K562 (cell line): ENCODE data around the gene RBL1. TPM values are rescaled to one million over a fixed set of nuclear protein-coding genes. Genes with fewer than 3 reads are reported as not detected.
"Not testable (repeated sequence)": the region's sequence is repeated elsewhere in the genome, so short reads cannot be mapped to it uniquely, and the experiment has no call there.

Experiments
- ATAC-seq: fragments of 200-7000 bp; cut with Tn5 transposase; 3 replicates; pipeline ENCODE4 v1.9.1; 2020; ENCODE audit warnings: moderate library complexity
- BruUV-seq: library from RNA; stranded (reverse); fragments of 400-500 nt; replicated peaks from 2 replicates; lab custom pipeline; 2021; lab: Mats Ljungman, UMichigan
- CTCF ChIA-PET: fragments of 300-600 bp; formaldehyde crosslinking; extraction: SDS; loops from one replicate; lab custom pipeline; 2021; ENCODE audit warnings: low intra/inter-chr PET ratio; lab: Yijun Ruan, JAX
- POLR2A ChIA-PET: fragments of 300-600, 350-650 bp; sonication (Branson Sonifier 250); formaldehyde crosslinking; extraction: SDS; loops from one replicate; lab custom pipeline; 2021; ENCODE audit warnings: antibody characterized with exemption, inconsistent platforms; lab: Yijun Ruan, JAX
- DNase-seq, 4 experiments: peaks; one replicate each; pipeline versions ENCODE4 v3.0.0 to v3.0.0-alpha.2; 2011 to 2018; ENCODE audit warnings: low spot score in 3 of 4, mixed read lengths in 3 of 4; ENCODE audit errors: extremely low read depth in 1 of 4
- FAIRE-seq: peaks from 2 replicates; lab custom pipeline; 2011; peaks lifted over from hg19 to GRCh38; lab: Jason Lieb, UNC
- H2AFZ ChIP-seq: 2 replicates; pipeline ENCODE4 v1.6.0; 2011; ENCODE audit warnings: low read depth, low read length, control low read depth, inconsistent platforms
- H3K27ac ChIP-seq: fragments of 200-600 bp; 3 replicates; pipeline ENCODE4 v1.8.0; 2011; ENCODE audit warnings: low read depth, mild to moderate bottlenecking, control low read depth, inconsistent platforms, low read length, moderate library complexity, mixed read lengths; ENCODE audit errors: extremely low read depth
- H3K27me3 ChIP-seq, 2 experiments: fragments of 300-600 bp in 1 of 2; 2 replicates in 1 of 2; 3 replicates in 1 of 2; pipeline versions ENCODE4 v1.6.0 to v1.8.0; 2011; ENCODE audit warnings: inconsistent platforms in 2 of 2, low read length in 2 of 2, mild to moderate bottlenecking in 1 of 2, mixed read lengths in 1 of 2, moderate library complexity in 1 of 2; ENCODE audit not compliant: control insufficient read depth in 2 of 2, insufficient read depth in 2 of 2
- H3K36me3 ChIP-seq: fragments of 300-600 bp; 3 replicates; pipeline ENCODE4 v1.8.0; 2011; ENCODE audit warnings: mild to moderate bottlenecking, low read length, inconsistent platforms; ENCODE audit not compliant: control insufficient read depth, insufficient read depth
- H3K4me1 ChIP-seq, 2 experiments: fragments of 200-600 bp in 1 of 2; replicated peaks in 1 of 2; 2 replicates in 1 of 2; 3 replicates in 1 of 2; pipeline versions ENCODE4 v1.5.1 to v1.8.0; 2011; ENCODE audit warnings: inconsistent platforms in 2 of 2, low read length in 2 of 2, mild to moderate bottlenecking in 1 of 2, mixed read lengths in 1 of 2, moderate library complexity in 1 of 2; ENCODE audit not compliant: control insufficient read depth in 2 of 2, insufficient read depth in 2 of 2
- H3K4me2 ChIP-seq: 2 replicates; pipeline ENCODE4 v1.6.1; 2011; ENCODE audit warnings: low read length, control low read depth, inconsistent platforms, mixed read lengths; ENCODE audit not compliant: insufficient read depth
- H3K4me3 ChIP-seq: fragments of 200-600 bp; sonication (generic), shearing (Covaris generic); 2 replicates; pipeline ENCODE4 v1.5.1; 2016; ENCODE audit warnings: control low read depth, inconsistent platforms
- H3K79me2 ChIP-seq: fragments of 200-600 bp; 3 replicates; pipeline ENCODE4 v1.8.0; 2011; ENCODE audit warnings: low read length, inconsistent platforms; ENCODE audit not compliant: control insufficient read depth, insufficient read depth
- H3K9ac ChIP-seq, 2 experiments: 2 replicates each; pipeline versions ENCODE4 v1.6.0 to v1.6.1; 2011; ENCODE audit warnings: low read depth in 2 of 2, low read length in 2 of 2, control low read depth in 1 of 2, inconsistent platforms in 1 of 2, mild to moderate bottlenecking in 1 of 2, mixed read lengths in 1 of 2; ENCODE audit not compliant: insufficient read depth in 1 of 2
- H3K9me1 ChIP-seq: one replicate; pipeline ENCODE4 v1.6.0; 2011; ENCODE audit warnings: inconsistent platforms, mild to moderate bottlenecking, low read length, moderate library complexity; ENCODE audit not compliant: control insufficient read depth, insufficient read depth
- H3K9me3 ChIP-seq: replicated peaks from 2 replicates; pipeline ENCODE4 v1.5.1; 2011; ENCODE audit warnings: low read depth, low read length, inconsistent platforms; ENCODE audit not compliant: control insufficient read depth, insufficient read depth
- H4K20me1 ChIP-seq: replicated peaks from 2 replicates; pipeline ENCODE4 v1.6.1; 2011; ENCODE audit warnings: low read length, inconsistent platforms, mixed read lengths; ENCODE audit not compliant: control insufficient read depth, insufficient read depth
- ZFP36 ChIP-seq: fragments of 150-350 bp; IDR thresholded peaks from 2 replicates; pipeline ENCODE4 v1.6.1; 2018; ENCODE audit warnings: low read length, low read depth; ENCODE audit not compliant: partially characterized antibody
- ZNF431 ChIP-seq: sonication (generic); formaldehyde crosslinking; IDR thresholded peaks from 2 replicates; pipeline ENCODE4 v1.8.0; 2022; ENCODE audit warnings: mild to moderate bottlenecking, missing genetic modification reagents
- WGBS: fragments of 100-300 bp; shearing (Covaris generic); methylation state at CpG from one replicate; pipeline ENCODE4 v1.1.6; 2016; ENCODE audit warnings: low coverage, mixed read lengths; ENCODE audit not compliant: insufficient coverage; ENCODE audit errors: missing lambda C conversion rate; 5-methylcytosine and 5-hydroxymethylcytosine counted together
- in situ Hi-C: fragments of 300-500 bp; cut with MboI; formaldehyde crosslinking; loops from 4 replicates; pipeline ENCODE4 v1.15.0; 2018; ENCODE audit warnings: inconsistent platforms, mixed read lengths
- intact Hi-C: fragments of 100-400 bp; cut with micrococcal nuclease; formaldehyde crosslinking; loops from 2 replicates; pipeline ENCODE4 v1.14.2; 2022
- polyA plus RNA-seq, 8 experiments: library from polyadenylated mRNA; depleted of rRNA in 4 of 8; stranded (reverse) in 5 of 8; unstranded in 3 of 8; fragments of >200 nt; fragmentation: Nextera tagmentation in 2 of 8; fragmentation: Illumina TruSeq in 1 of 8; extraction: Ambion mirVana in 2 of 8; extraction: Trizol in 1 of 8; gene quantifications; 2 replicates each; pipeline versions ENCODE4 v1.2.1 to v1.2.3, GENCODE V29; 2011 to 2014; ENCODE audit warnings: inconsistent platforms in 1 of 8, missing spikeins in 1 of 8
- total RNA-seq, 7 experiments: library from RNA; depleted of rRNA in 6 of 7; stranded (reverse); fragments of >200 nt in 6 of 7; fragmentation: Illumina TruSeq in 2 of 7; extraction: Trizol in 2 of 7; gene quantifications; 2 replicates each; pipeline versions ENCODE4 v1.2.1 to v1.2.3, GENCODE V29; 2011 to 2021; ENCODE audit warnings: low replicate concordance in 1 of 7
- TF ChIP-seq, protein P1 (sequence below): fragments of 450-650 bp; IDR thresholded peaks from 2 replicates; pipeline ENCODE4 v1.6.1; 2016; ENCODE audit warnings: mild to moderate bottlenecking

The RBL1 gene
- total and polyA plus RNA-seq, 9 of the 15 experiments (the other 6 are each of a cell fraction or from before 2014, with no cell fraction given) = 4.0 to 25.9 (median 15.6) TPM

DNA sequence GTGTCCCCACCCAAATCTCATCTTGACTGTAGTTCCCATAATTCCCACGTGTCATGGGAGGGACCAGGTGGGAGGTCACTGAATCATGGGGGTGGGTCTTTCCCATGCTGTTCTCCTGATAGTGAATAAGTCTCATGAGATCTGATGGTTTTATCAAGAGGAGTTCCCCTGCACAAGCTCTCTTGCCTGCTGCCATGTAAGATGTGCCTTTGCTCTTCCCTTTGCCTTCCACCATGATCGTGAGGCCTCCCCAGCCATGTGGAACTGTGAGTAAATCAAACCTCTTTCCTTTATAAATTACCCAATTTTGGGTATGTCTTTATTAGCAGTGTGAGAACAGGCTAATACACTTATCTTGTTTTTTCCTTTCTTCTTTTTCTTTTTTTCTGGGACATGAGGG is 56.4 kb downstream of the RBL1 start:
- POLR2A ChIA-PET = interaction anchor here (1.6 kb wide), 1 partner anchor 9 kb away, joined by 5 read pairs; no protein-coding TSS in a partner anchor
- in situ Hi-C loops, H3K4me2 ChIP-seq: not testable (repeated sequence)

More for the DNA sequence above, 56.4 kb downstream of the RBL1 start:
- ATAC-seq, H3K9ac ChIP-seq, DNase-seq, H4K20me1 ChIP-seq, H2AFZ ChIP-seq, H3K9me3 ChIP-seq, H3K4me1 ChIP-seq, FAIRE-seq, CTCF ChIA-PET, intact Hi-C loops, H3K79me2 ChIP-seq, H3K9me1 ChIP-seq, H3K4me3 ChIP-seq, H3K27me3 ChIP-seq, BruUV-seq, H3K27ac ChIP-seq: not testable (repeated sequence)
- TF ChIP-seq ZFP36 (peak; percentile 13), ZNF431 (CRISPR knock-in tag) (peak; percentile 96)
- TF ChIP-seq, protein P1, sequence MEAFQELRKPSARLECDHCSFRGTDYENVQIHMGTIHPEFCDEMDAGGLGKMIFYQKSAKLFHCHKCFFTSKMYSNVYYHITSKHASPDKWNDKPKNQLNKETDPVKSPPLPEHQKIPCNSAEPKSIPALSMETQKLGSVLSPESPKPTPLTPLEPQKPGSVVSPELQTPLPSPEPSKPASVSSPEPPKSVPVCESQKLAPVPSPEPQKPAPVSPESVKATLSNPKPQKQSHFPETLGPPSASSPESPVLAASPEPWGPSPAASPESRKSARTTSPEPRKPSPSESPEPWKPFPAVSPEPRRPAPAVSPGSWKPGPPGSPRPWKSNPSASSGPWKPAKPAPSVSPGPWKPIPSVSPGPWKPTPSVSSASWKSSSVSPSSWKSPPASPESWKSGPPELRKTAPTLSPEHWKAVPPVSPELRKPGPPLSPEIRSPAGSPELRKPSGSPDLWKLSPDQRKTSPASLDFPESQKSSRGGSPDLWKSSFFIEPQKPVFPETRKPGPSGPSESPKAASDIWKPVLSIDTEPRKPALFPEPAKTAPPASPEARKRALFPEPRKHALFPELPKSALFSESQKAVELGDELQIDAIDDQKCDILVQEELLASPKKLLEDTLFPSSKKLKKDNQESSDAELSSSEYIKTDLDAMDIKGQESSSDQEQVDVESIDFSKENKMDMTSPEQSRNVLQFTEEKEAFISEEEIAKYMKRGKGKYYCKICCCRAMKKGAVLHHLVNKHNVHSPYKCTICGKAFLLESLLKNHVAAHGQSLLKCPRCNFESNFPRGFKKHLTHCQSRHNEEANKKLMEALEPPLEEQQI = peak; percentile 25; the same call in 1 of the 2 replicates
- H3K36me3 ChIP-seq = peaks cover 73% of the 10 kb centered on the region
- 91% methylated on average over 2 of the region's 2 CpGs for WGBS
